GM23338 (cell line): ENCODE data around the gene PAEP. TPM values are rescaled to one million over a fixed set of nuclear protein-coding genes. Genes with fewer than 3 reads are reported as not detected.
"Not testable (repeated sequence)": the region's sequence is repeated elsewhere in the genome, so short reads cannot be mapped to it uniquely, and the experiment has no call there.

Experiments used
- ATAC-seq: fragments of 200-7000 bp; cut with Tn5 transposase; 3 replicates; pipeline ENCODE4 v1.9.1; 2020
- DNase-seq: peaks from one replicate; pipeline ENCODE4 v3.0.0-alpha.2; 2015; ENCODE audit warnings: low spot score
- H2AFZ ChIP-seq: fragments of 200-600 bp; sonication (generic); 2 replicates; pipeline ENCODE4 v1.8.0; 2016; ENCODE audit warnings: antibody characterized with exemption, mild to moderate bottlenecking, moderate library complexity
- H3F3A ChIP-seq: fragments of 200-600 bp; sonication (generic); replicated peaks from 2 replicates; pipeline ENCODE4 v1.8.0; 2017; ENCODE audit warnings: antibody characterized with exemption, mixed run types, low read depth
- H3K27ac ChIP-seq: fragments of 200-600 bp; sonication (generic); 2 replicates; pipeline ENCODE4 v1.6.1; 2016; ENCODE audit warnings: low read depth
- H3K27me3 ChIP-seq: fragments of 200-600 bp; sonication (generic); 2 replicates; pipeline ENCODE4 v1.8.0; 2016; ENCODE audit warnings: mild to moderate bottlenecking, mixed run types, moderate library complexity; ENCODE audit not compliant: insufficient read depth
- H3K36me3 ChIP-seq: fragments of 200-600 bp; sonication (generic); 2 replicates; pipeline ENCODE4 v1.8.0; 2016; ENCODE audit warnings: mild to moderate bottlenecking; ENCODE audit not compliant: insufficient read depth
- H3K4me1 ChIP-seq: fragments of 200-600 bp; sonication (generic); 2 replicates; pipeline ENCODE4 v1.8.0; 2016; ENCODE audit warnings: mild to moderate bottlenecking, moderate library complexity; ENCODE audit not compliant: insufficient read depth
- H3K4me2 ChIP-seq: fragments of 200-600 bp; sonication (generic); 2 replicates; pipeline ENCODE4 v1.7.1; 2017; ENCODE audit warnings: mixed run types
- H3K4me3 ChIP-seq: fragments of 200-600 bp; sonication (generic); 2 replicates; pipeline ENCODE4 v1.6.1; 2016; ENCODE audit warnings: mixed run types
- H3K79me2 ChIP-seq: fragments of 200-600 bp; sonication (generic); replicated peaks from 2 replicates; pipeline ENCODE4 v1.8.0; 2017; ENCODE audit warnings: mild to moderate bottlenecking; ENCODE audit not compliant: insufficient read depth
- H3K9me2 ChIP-seq: fragments of 200-600 bp; sonication (generic); 2 replicates; pipeline ENCODE4 v1.8.0; 2017; ENCODE audit not compliant: insufficient read depth
- H4K20me1 ChIP-seq: fragments of 200-600 bp; sonication (generic); replicated peaks from 2 replicates; pipeline ENCODE4 v1.8.0; 2017; ENCODE audit warnings: mild to moderate bottlenecking; ENCODE audit not compliant: insufficient read depth
- H3K27ac Mint-ChIP-seq: 2 replicates; pipeline ENCODE4 v1.8.0; 2020; ENCODE audit warnings: inconsistent platforms, mild to moderate bottlenecking, moderate library complexity, mixed read lengths
- H3K27me3 Mint-ChIP-seq: 3 replicates; pipeline ENCODE4 v1.8.0; 2022; ENCODE audit warnings: low read depth, mild to moderate bottlenecking, moderate library complexity, mixed read lengths, inconsistent platforms; ENCODE audit not compliant: insufficient read depth, poor library complexity
- H3K36me3 Mint-ChIP-seq: 3 replicates; pipeline ENCODE4 v1.8.0; 2021; ENCODE audit warnings: low read depth, mild to moderate bottlenecking, inconsistent platforms, moderate library complexity, mixed read lengths
- H3K4me1 Mint-ChIP-seq: 3 replicates; pipeline ENCODE4 v1.8.0; 2020; ENCODE audit warnings: mild to moderate bottlenecking, inconsistent platforms, mixed read lengths
- H3K4me3 Mint-ChIP-seq: 3 replicates; pipeline ENCODE4 v1.8.0; 2021; ENCODE audit warnings: moderate library complexity, mild to moderate bottlenecking, inconsistent platforms, mixed read lengths
- H3K9me3 Mint-ChIP-seq: 3 replicates; pipeline ENCODE4 v1.8.0; 2020; ENCODE audit warnings: moderate library complexity, mild to moderate bottlenecking, inconsistent platforms, mixed read lengths
- CREB1 ChIP-seq: fragments of 250-450 bp; sonication (Bioruptor Pico); IDR thresholded peaks from 2 replicates; pipeline ENCODE4 v1.5.0; 2020; ENCODE audit warnings: low read depth, mild to moderate bottlenecking, moderate library complexity
- CTCF ChIP-seq, 2 experiments: fragments of 200-600 bp in 1 of 2; sonication (generic) in 1 of 2; conservative IDR thresholded peaks; 2 replicates each; pipeline versions ENCODE4 v1.5.1 to v1.6.1; 2016 to 2017; ENCODE audit warnings: antibody characterized with exemption in 2 of 2, low read depth in 2 of 2, mild to moderate bottlenecking in 2 of 2, moderate library complexity in 1 of 2
- EZH2 ChIP-seq: fragments of 200-600 bp; sonication (generic); IDR thresholded peaks from one replicate; pipeline ENCODE4 v1.8.0; 2017; ENCODE audit warnings: antibody characterized with exemption, mild to moderate bottlenecking, low read depth; ENCODE audit not compliant: unreplicated experiment
- NANOG ChIP-seq: IDR thresholded peaks from 2 replicates; pipeline ENCODE4 v1.6.1; 2016; ENCODE audit warnings: antibody characterized with exemption, borderline replicate concordance
- ZNF114 ChIP-seq: fragments of 250-450 bp; sonication (Bioruptor Pico); IDR thresholded peaks from 2 replicates; pipeline ENCODE4 v1.5.0; 2020; ENCODE audit warnings: mild to moderate bottlenecking, moderate library complexity
- ZNF462 ChIP-seq: fragments of 250-450 bp; sonication (Bioruptor Pico); IDR thresholded peaks from 2 replicates; pipeline ENCODE4 v1.5.0; 2020; ENCODE audit warnings: mild to moderate bottlenecking, moderate library complexity
- polyA plus RNA-seq: library from polyadenylated mRNA; unstranded; fragments of >200 nt; fragmentation: Nextera tagmentation; extraction: Ambion mirVana; gene quantifications from 2 replicates; pipeline ENCODE4 v1.2.1, GENCODE V29; 2016
- total RNA-seq: library from RNA; depleted of rRNA; stranded (reverse); fragments of >200 nt; shearing (Covaris generic); gene quantifications from 2 replicates; pipeline ENCODE4 v1.2.3, GENCODE V29; 2014

Gene PAEP
- total and polyA plus RNA-seq, 2 experiments from 2014 or later = not detected

- no peak for TF ChIP-seq CTCF (conservative IDR thresholded peaks at IDR 0.05; ENCODE audit: low read depth in 2 of 2)
- no peak for TF ChIP-seq ZNF114 (CRISPR knock-in tag)
- no peak for TF ChIP-seq CREB1 (CRISPR knock-in tag)
- TF ChIP-seq NANOG = no peak
- TF ChIP-seq EZH2 = no peak
- TF ChIP-seq ZNF462 (CRISPR knock-in tag) = no peak
These were observed 16.4 kb upstream of the PAEP start (continued) for GRCh38 chr9:135544981-135545635.

DNA sequence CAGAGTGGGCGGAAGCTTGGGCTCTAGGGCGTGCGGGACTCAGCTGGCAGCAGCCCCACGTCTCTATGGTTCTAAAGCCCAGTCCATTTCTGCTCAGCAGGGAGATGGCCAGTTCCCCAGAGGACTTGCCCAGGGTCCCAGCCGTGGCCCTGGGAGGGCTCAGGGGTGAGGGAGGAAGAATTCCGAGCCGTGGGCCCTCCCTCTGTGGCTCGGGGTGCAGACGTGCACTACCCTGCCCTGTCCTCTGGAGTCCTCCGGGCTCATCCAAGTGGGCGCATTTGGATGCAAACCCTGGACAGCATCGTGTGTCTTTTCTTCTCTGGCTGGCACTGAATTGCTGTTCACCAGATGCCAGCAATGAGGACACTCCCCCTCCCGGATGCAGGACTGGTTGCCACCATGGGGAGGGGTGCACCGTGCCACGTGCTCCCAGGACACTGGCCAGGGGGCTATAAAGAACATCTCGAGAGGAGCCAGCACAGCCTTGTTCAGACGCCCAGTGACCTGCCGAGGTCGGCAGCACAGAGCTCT is 15.8 kb upstream of the PAEP start, which contains the start of gene OBP2A:
TSS of gene OBP2A (plus strand) at position 481 of the 531 bp plus-strand sequence. CDS start 55 bp downstream, outside the sequence.
- not testable (repeated sequence) for H3K27ac Mint-ChIP-seq, H3K4me3 Mint-ChIP-seq, H3K79me2 ChIP-seq

DNA sequence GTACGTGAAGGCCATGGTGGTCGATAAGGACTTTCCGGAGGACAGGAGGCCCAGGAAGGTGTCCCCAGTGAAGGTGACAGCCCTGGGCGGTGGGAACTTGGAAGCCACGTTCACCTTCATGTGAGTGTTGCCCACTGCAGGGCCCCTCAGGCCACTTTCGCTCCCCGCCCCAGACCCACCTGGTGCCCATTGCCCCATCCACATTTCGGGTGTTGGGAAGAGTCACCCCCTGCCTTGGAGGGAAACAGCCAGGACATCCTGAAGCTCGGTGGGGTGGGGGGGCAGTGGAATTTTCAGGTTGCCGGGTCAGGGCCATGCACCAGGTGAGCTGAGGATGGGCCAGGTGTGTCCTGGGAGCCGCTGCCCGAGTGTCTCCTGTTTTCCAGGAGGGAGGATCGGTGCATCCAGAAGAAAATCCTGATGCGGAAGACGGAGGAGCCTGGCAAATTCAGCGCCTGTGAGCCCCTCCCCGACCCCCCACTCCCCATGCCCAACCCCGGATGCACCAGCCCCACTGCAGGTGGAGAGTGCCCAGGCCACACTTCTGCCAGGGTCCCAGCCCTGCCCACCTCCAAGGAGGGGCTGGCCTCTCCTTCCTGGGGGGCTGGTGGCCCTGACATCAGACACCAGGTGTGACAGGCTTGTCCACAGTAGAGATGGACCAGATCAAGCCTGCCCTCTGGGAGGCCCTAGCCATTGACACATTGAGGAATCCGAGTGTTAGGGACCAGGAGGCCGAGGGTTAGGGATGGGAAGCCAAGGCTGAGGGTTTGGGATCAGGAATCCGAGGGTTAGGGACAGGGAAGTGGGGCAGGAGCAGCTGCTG is 14.6 kb upstream of the PAEP start:
- H3K27me3 Mint-ChIP-seq = peaks cover 10% of the 10 kb centered on the region
- ATAC-seq, H3K4me2 ChIP-seq, H2AFZ ChIP-seq, H3K27me3 ChIP-seq, H3K9me3 Mint-ChIP-seq, H3K36me3 Mint-ChIP-seq, DNase-seq, H3K4me3 Mint-ChIP-seq, H3K4me1 Mint-ChIP-seq, H3K79me2 ChIP-seq, H3K36me3 ChIP-seq, H4K20me1 ChIP-seq, H3K4me1 ChIP-seq, H3K27ac Mint-ChIP-seq, H3K27ac ChIP-seq, H3K4me3 ChIP-seq, H3K9me2 ChIP-seq, H3F3A ChIP-seq: not testable (repeated sequence)

More for the DNA sequence above, 15.8 kb upstream of the PAEP start, which contains the start of gene OBP2A:
- not testable (repeated sequence) for H3K9me2 ChIP-seq, H3K4me3 ChIP-seq, H3K27me3 ChIP-seq, H3F3A ChIP-seq, H3K36me3 ChIP-seq, H3K9me3 Mint-ChIP-seq, H3K4me1 Mint-ChIP-seq, H3K4me1 ChIP-seq, H3K27ac ChIP-seq, DNase-seq, H3K36me3 Mint-ChIP-seq, H3K4me2 ChIP-seq, H2AFZ ChIP-seq, ATAC-seq, H4K20me1 ChIP-seq
- H3K27me3 Mint-ChIP-seq = peaks cover 10% of the 10 kb centered on the region
